Smooth muscle cell (in vitro differentiated cells): ENCODE data around the gene CGB8. TPM values are rescaled to one million over a fixed set of nuclear protein-coding genes. Genes with fewer than 3 reads are reported as not detected.
"Not testable (repeated sequence)": the region's sequence is repeated elsewhere in the genome, so short reads cannot be mapped to it uniquely, and the experiment has no call there.

Source experiments
- DNase-seq: peaks from one replicate; lab custom pipeline; 2025; ENCODE audit not compliant: unreplicated experiment; lab: John Stamatoyannopoulos, UW
- H2AFZ ChIP-seq: fragments of 200-600 bp; sonication (generic); 2 replicates; pipeline ENCODE4 v1.6.0; 2016; ENCODE audit warnings: antibody characterized with exemption, low read depth, mild to moderate bottlenecking
- H3F3A ChIP-seq: fragments of 200-600 bp; sonication (generic); 2 replicates; pipeline ENCODE4 v1.6.0; 2017; ENCODE audit warnings: antibody characterized with exemption, low read depth
- H3K27ac ChIP-seq: fragments of 200-600 bp; sonication (generic); 2 replicates; pipeline ENCODE4 v1.5.1; 2016; ENCODE audit warnings: low read depth, mild to moderate bottlenecking
- H3K27me3 ChIP-seq: fragments of 200-600 bp; sonication (generic); 2 replicates; pipeline ENCODE4 v1.6.1; 2016; ENCODE audit warnings: low read depth, mild to moderate bottlenecking
- H3K36me3 ChIP-seq: fragments of 200-600 bp; sonication (generic); 2 replicates; pipeline ENCODE4 v1.5.1; 2016; ENCODE audit warnings: low read depth
- H3K4me1 ChIP-seq: fragments of 200-600 bp; sonication (generic); 2 replicates; pipeline ENCODE4 v1.5.1; 2016; ENCODE audit warnings: low read depth
- H3K4me2 ChIP-seq: fragments of 200-600 bp; sonication (generic); 2 replicates; pipeline ENCODE4 v1.6.0; 2016; ENCODE audit warnings: mild to moderate bottlenecking
- H3K4me3 ChIP-seq: fragments of 200-600 bp; sonication (generic); 2 replicates; pipeline ENCODE4 v1.5.1; 2016; ENCODE audit warnings: mild to moderate bottlenecking
- H3K79me2 ChIP-seq: fragments of 200-600 bp; sonication (generic); 2 replicates; pipeline ENCODE4 v1.6.0; 2016; ENCODE audit warnings: low read depth, mild to moderate bottlenecking
- H3K9ac ChIP-seq: fragments of 200-600 bp; sonication (generic); 2 replicates; pipeline ENCODE4 v1.6.0; 2016; ENCODE audit warnings: low read depth
- H3K9me3 ChIP-seq: fragments of 200-600 bp; sonication (generic); replicated peaks from 2 replicates; pipeline ENCODE4 v1.5.1; 2016; ENCODE audit warnings: low read depth
- H4K20me1 ChIP-seq: fragments of 200-600 bp; sonication (generic); 2 replicates; pipeline ENCODE4 v1.6.0; 2016; ENCODE audit warnings: low read depth
- WGBS: methylation state at CpG from one replicate; pipeline ENCODE4 v1.1.7; 2016; ENCODE audit warnings: low lambda C conversion rate; 5-methylcytosine and 5-hydroxymethylcytosine counted together
- polyA plus RNA-seq: library from polyadenylated mRNA; unstranded; fragments of >200 nt; fragmentation: Nextera tagmentation; extraction: Ambion mirVana; gene quantifications from 2 replicates; pipeline ENCODE4 v1.2.1, GENCODE V29; 2016
- total RNA-seq: library from RNA; depleted of rRNA; stranded (reverse); fragments of >200 nt; gene quantifications from 2 replicates; pipeline ENCODE4 v1.2.3, GENCODE V29; 2014
- TF ChIP-seq, protein P1 (sequence below): fragments of 200-600 bp; sonication (generic); IDR thresholded peaks from 2 replicates; pipeline ENCODE4 v1.5.1; 2017; ENCODE audit warnings: borderline replicate concordance, mild to moderate bottlenecking, antibody characterized with exemption; ENCODE audit not compliant: insufficient read depth, poor library complexity, severe bottlenecking

CGB8 gene
- total and polyA plus RNA-seq, 2 experiments from 2014 or later = 1.0 TPM; not detected in 1

DNA sequence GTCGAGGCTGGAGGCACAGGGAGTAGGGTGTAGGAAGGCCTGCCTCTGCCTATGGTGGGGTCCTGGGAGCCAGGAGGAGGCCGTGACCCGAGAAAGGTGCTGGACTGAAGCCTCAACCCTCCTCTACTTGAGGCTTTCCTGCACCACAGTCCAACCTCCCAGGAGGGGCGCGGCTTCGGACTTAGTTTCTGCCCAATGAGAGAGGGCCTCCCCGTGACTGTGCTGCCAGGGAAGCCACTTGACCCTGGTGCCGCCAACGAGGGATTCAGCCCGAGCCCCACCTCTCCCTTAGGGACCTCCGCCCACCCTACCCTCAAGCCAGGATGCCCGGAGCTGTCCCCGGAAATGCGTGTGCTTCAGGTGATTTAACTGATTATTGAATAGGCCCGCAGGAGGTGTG lies 24.7 kb downstream of the CGB8 start, which contains the start of gene CGB3:
TSS of gene CGB3 (minus strand) at position 101 of the 400 bp plus-strand sequence. CDS start 362 bp downstream, outside the sequence.
- H3K9ac ChIP-seq, H3K79me2 ChIP-seq, H2AFZ ChIP-seq, H4K20me1 ChIP-seq, DNase-seq, H3K4me2 ChIP-seq, H3K9me3 ChIP-seq, H3F3A ChIP-seq, H3K27ac ChIP-seq, H3K4me3 ChIP-seq, H3K27me3 ChIP-seq, H3K36me3 ChIP-seq, H3K4me1 ChIP-seq: not testable (repeated sequence)
- 79% methylated on average over 15 of the region's 15 CpGs for WGBS

DNA sequence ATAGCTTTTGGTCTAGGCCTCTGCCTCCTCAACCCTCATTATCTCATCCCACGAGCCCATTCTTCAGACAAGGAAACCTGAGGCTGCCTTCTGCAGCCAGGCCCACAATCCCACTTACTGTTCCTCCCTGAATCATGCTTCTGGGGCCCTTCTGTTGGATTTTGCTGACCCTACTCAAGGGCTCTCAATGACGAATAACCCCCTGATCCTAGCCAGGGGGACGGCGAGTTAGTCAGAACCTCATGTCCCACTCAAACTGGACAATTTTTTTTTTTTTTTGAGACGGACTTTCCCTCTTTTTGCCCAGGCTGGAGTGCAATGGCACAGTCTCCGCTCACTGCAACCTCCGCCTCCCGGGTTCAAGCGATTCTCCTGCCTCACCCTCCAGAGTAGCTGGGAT lies 26.8 kb downstream of the CGB8 start:
- Histone ChIP-seq H3K9ac (no peak overlapping the region), H3K4me3 (no peak overlapping the region), H3K27me3 (peaks cover 6% of the 10 kb centered on the region), H4K20me1 (no peaks in the 10 kb centered on the region), H3F3A (no peaks in the 10 kb centered on the region), H3K9me3 (no peaks in the 10 kb centered on the region), H3K36me3 (no peaks in the 10 kb centered on the region), H3K27ac (no peak overlapping the region), H3K79me2 (no peaks in the 10 kb centered on the region), H3K4me1 (no peaks in the 10 kb centered on the region), H3K4me2 (no peak overlapping the region), H2AFZ (no peak overlapping the region)
- TF ChIP-seq, protein P1, sequence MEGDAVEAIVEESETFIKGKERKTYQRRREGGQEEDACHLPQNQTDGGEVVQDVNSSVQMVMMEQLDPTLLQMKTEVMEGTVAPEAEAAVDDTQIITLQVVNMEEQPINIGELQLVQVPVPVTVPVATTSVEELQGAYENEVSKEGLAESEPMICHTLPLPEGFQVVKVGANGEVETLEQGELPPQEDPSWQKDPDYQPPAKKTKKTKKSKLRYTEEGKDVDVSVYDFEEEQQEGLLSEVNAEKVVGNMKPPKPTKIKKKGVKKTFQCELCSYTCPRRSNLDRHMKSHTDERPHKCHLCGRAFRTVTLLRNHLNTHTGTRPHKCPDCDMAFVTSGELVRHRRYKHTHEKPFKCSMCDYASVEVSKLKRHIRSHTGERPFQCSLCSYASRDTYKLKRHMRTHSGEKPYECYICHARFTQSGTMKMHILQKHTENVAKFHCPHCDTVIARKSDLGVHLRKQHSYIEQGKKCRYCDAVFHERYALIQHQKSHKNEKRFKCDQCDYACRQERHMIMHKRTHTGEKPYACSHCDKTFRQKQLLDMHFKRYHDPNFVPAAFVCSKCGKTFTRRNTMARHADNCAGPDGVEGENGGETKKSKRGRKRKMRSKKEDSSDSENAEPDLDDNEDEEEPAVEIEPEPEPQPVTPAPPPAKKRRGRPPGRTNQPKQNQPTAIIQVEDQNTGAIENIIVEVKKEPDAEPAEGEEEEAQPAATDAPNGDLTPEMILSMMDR = no peak
- DNase-seq = no peak
- WGBS = 89% methylated on average over 6 of the region's 9 CpGs

DNA sequence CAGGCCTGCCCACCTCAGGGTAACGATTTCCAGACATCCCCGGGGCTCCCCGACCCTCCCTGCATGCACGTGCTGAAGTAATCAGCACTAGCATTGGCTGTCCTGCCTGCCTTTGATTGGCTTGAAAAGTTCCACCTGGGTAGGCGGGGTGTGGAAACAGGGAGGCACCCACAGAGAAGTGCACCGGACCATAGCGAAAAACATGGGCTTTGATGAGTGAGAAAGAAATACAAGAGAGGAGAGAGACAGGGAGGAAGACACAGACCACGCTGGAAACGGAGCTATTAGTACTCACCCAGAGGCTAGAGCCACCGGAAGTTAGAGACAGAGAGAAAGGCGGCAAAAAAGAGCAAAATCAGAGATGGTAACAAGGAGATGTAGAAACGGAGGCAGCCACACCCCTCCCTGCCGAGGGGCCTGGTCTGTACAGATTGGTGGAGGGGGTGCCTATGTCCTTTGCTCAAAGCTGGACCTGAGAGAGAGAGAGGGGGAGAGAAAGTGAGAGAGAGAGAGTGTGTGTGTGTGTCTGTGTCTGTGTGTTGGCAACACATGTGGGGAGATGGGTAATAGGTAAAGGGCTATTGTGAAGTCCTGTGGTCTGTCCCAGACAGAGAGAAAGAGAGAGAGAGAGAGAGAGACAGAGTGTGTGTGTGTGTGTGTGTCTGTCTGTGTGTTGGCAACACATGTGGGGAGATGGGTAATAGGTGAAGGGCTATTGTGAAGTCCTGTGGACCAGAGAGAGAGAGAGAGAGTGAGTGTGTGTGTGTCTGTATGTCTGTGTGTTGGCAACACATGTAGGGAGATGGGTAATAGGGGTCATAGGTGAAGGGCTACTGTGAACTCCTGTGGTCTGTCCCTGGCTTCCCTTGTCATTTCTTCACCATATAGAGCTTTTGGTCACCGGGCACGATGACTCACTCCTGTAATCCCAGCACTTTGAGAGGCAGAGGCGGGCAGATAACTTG lies 27.7 kb downstream of the CGB8 start:
- peaks cover 6% of the 10 kb centered on the region for H3K27me3 ChIP-seq
- H3K9ac ChIP-seq = no peak overlapping the region
- WGBS = 55% methylated on average over 16 of the region's 16 CpGs
- no peak overlapping the region for H3K4me3 ChIP-seq
- H2AFZ ChIP-seq = no peak overlapping the region
- no peak overlapping the region for H3K27ac ChIP-seq
- DNase-seq = no peak
- no peak overlapping the region for H3K4me2 ChIP-seq
- no peaks in the 10 kb centered on the region for H3K79me2 ChIP-seq
- no peaks in the 10 kb centered on the region for H3K4me1 ChIP-seq
- H4K20me1 ChIP-seq = no peaks in the 10 kb centered on the region
- no peaks in the 10 kb centered on the region for H3K9me3 ChIP-seq
- no peaks in the 10 kb centered on the region for H3F3A ChIP-seq
- H3K36me3 ChIP-seq = no peaks in the 10 kb centered on the region
- TF ChIP-seq, protein P1 = no peak

DNA sequence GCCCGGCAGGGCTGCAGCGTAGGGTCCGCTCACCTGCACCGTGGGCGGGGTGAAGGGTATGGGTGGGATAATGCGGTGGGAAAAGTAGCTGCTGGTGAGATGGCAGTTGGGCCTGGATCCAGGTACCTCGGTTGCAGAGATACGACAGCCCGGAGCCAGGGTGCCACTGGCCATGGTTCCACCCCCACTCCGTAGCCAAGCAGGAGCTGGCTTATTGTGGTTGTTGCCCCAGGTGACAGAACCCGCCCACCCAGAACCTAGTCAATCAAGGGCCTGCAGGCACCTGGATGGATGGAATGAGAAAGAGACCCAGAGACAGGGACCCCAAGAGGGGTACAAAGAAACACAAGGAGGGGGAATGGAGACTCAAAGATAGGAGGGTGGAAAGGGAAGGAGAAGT lies 28.6 kb downstream of the CGB8 start:
- TF ChIP-seq, protein P1 = no peak
- 91% methylated on average over 11 of the region's 11 CpGs for WGBS
- Histone ChIP-seq H3K79me2 (no peaks in the 10 kb centered on the region), H3K9ac (no peak overlapping the region), H4K20me1 (no peaks in the 10 kb centered on the region), H2AFZ (no peak overlapping the region), H3K4me2 (no peak overlapping the region), H3K27ac (no peak overlapping the region), H3K9me3 (no peaks in the 10 kb centered on the region), H3K36me3 (no peaks in the 10 kb centered on the region), H3K4me1 (no peaks in the 10 kb centered on the region), H3F3A (no peaks in the 10 kb centered on the region), H3K4me3 (no peak overlapping the region), H3K27me3 (peaks cover 6% of the 10 kb centered on the region)
- DNase-seq = no peak
